PC-9 (cell line): ENCODE results near the gene SMPD4. TPM values are rescaled to one million over a fixed set of nuclear protein-coding genes. Genes with fewer than 3 reads are reported as not detected.
"Not testable (repeated sequence)": the region's sequence is repeated elsewhere in the genome, so short reads cannot be mapped to it uniquely, and the experiment has no call there.

Experiments used
- BruUV-seq: library from RNA; stranded (reverse); fragments of 400-500 nt; replicated peaks from 2 replicates; lab custom pipeline; 2021; lab: Mats Ljungman, UMichigan
- CTCF ChIA-PET: fragments of 300-600 bp; sonication (Branson Sonifier 250); formaldehyde crosslinking; loops from one replicate; lab custom pipeline; 2022; ENCODE audit warnings: antibody characterized with exemption; lab: Charles Lee
- POLR2A ChIA-PET: fragments of 300-600 bp; sonication (Branson Sonifier 250); formaldehyde crosslinking; loops from one replicate; lab custom pipeline; 2022; ENCODE audit warnings: antibody characterized with exemption; ENCODE audit not compliant: unreplicated experiment; lab: Charles Lee
- DNase-seq, 2 experiments: peaks; one replicate each; pipeline versions ENCODE4 v3.0.0 to v3.0.0-alpha.2; 2015 to 2022; ENCODE audit warnings: mixed read lengths in 1 of 2
- H2AFZ ChIP-seq: fragments of 200-600 bp; sonication (generic); 2 replicates; pipeline ENCODE4 v1.8.1; 2017; ENCODE audit warnings: antibody characterized with exemption
- H3F3A ChIP-seq: fragments of 200-600 bp; sonication (generic); 2 replicates; pipeline ENCODE4 v1.8.1; 2017; ENCODE audit warnings: antibody characterized with exemption, mild to moderate bottlenecking, low read depth; ENCODE audit not compliant: insufficient read depth
- H3K27ac ChIP-seq: fragments of 200-600 bp; sonication (generic); 2 replicates; pipeline ENCODE4 v1.6.1; 2016; ENCODE audit warnings: mixed run types
- H3K27me3 ChIP-seq: fragments of 200-600 bp; sonication (generic); 2 replicates; pipeline ENCODE4 v1.6.1; 2016; ENCODE audit warnings: low read depth, mixed run types; ENCODE audit not compliant: insufficient read depth
- H3K36me3 ChIP-seq: fragments of 200-600 bp; sonication (generic); 2 replicates; pipeline ENCODE4 v1.6.1; 2016; ENCODE audit warnings: low read depth, mixed run types
- H3K4me1 ChIP-seq: fragments of 200-600 bp; sonication (generic); replicated peaks from 2 replicates; pipeline ENCODE4 v1.6.1; 2016; ENCODE audit warnings: mixed run types; ENCODE audit not compliant: insufficient read depth
- H3K4me2 ChIP-seq: fragments of 200-600 bp; sonication (generic); 2 replicates; pipeline ENCODE4 v1.6.1; 2017; ENCODE audit warnings: mixed run types
- H3K4me3 ChIP-seq: fragments of 200-600 bp; sonication (generic); 2 replicates; pipeline ENCODE4 v1.6.1; 2016; ENCODE audit warnings: mixed run types
- H3K79me2 ChIP-seq: fragments of 200-600 bp; sonication (generic); 2 replicates; pipeline ENCODE4 v1.6.1; 2017; ENCODE audit warnings: low read depth, mixed run types
- H3K9me2 ChIP-seq: fragments of 200-600 bp; sonication (generic); 2 replicates; pipeline ENCODE4 v1.8.1; 2017; ENCODE audit warnings: mild to moderate bottlenecking; ENCODE audit not compliant: insufficient read depth
- H3K9me3 ChIP-seq: fragments of 200-600 bp; sonication (generic); 2 replicates; pipeline ENCODE4 v1.8.1; 2016; ENCODE audit warnings: low read depth; ENCODE audit not compliant: insufficient read depth
- H4K20me1 ChIP-seq: fragments of 200-600 bp; sonication (generic); 2 replicates; pipeline ENCODE4 v1.8.1; 2017; ENCODE audit not compliant: insufficient read depth
- EZH2 ChIP-seq: fragments of 200-600 bp; sonication (generic); IDR thresholded peaks from 2 replicates; pipeline ENCODE4 v1.8.0; 2017; ENCODE audit warnings: antibody characterized with exemption, low read depth
- intact Hi-C: fragments of 100-400 bp; cut with micrococcal nuclease; formaldehyde crosslinking; loops from one replicate; pipeline ENCODE4 v1.10.0; 2022; ENCODE audit not compliant: unreplicated experiment
- total RNA-seq: library from RNA; stranded (reverse); gene quantifications from 2 replicates; pipeline ENCODE4 v1.2.3, GENCODE V29; 2021
- TF ChIP-seq, protein P1 (sequence below): fragments of 200-600 bp; sonication (generic); conservative IDR thresholded peaks from 2 replicates; pipeline ENCODE4 v1.6.1; 2017; ENCODE audit warnings: mixed run types, antibody characterized with exemption, mild to moderate bottlenecking, moderate library complexity

Gene SMPD4
- total RNA-seq, 1 experiment from 2014 or later, result 77.9 TPM

DNA sequence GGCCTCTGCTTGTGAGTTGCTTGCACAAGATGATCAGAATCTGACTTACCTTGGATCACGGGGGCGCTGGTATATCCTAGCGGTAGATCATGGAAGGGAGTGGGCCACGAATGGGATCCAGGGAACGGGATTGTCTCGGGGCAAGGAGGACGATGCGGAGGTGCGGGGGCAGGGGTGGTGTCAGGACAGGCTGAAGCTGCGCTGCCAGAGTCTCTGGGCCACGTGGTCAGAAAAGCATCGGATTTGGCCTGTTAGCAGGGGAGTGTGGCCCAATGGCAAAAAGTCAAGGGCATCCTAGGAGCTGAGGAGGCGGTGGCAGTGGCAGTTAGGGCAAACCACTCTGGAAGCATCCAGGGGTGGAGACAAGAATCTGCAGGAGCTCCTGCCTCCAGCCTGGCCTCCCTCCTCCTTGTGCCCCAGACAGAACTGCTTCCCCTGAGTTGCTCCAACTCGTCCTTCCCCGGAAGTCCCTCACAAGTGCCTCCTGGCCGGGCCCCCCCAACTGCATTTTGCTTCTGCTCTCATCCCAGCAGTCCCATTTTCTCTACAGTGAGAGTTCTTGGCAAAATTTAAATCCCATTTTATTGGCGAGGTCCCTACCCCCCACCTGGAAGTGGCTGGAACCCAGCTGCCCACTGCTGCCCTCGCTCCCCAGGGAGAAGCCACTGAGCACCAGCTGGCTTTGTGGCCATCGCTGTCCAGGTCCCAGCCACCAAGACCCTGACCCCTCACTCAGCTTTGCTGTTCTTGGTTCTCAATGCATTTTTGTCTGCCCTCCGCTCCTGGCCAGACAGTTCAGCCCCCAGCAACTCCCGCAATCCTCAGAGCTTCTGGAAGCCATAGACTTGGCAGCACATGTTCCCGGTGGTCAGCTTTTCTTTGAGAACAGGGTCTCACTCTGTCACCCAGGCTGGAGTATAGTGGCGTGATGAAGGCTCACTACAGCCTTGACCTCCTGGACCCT lies 30.9 kb downstream of the SMPD4 start:
- Histone ChIP-seq H3K4me1 (no peaks in the 10 kb centered on the region), H3K27ac (no peak overlapping the region), H3F3A (no peaks in the 10 kb centered on the region), H3K36me3 (no peaks in the 10 kb centered on the region), H3K4me2 (no peak overlapping the region), H3K9me3 (no peaks in the 10 kb centered on the region), H3K27me3 (no peaks in the 10 kb centered on the region), H2AFZ (no peak overlapping the region), H3K79me2 (no peaks in the 10 kb centered on the region), H3K9me2 (no peaks in the 10 kb centered on the region), H3K4me3 (no peak overlapping the region), H4K20me1 (no peaks in the 10 kb centered on the region)
- POLR2A ChIA-PET, result no interaction called here
- TF ChIP-seq, protein P1, sequence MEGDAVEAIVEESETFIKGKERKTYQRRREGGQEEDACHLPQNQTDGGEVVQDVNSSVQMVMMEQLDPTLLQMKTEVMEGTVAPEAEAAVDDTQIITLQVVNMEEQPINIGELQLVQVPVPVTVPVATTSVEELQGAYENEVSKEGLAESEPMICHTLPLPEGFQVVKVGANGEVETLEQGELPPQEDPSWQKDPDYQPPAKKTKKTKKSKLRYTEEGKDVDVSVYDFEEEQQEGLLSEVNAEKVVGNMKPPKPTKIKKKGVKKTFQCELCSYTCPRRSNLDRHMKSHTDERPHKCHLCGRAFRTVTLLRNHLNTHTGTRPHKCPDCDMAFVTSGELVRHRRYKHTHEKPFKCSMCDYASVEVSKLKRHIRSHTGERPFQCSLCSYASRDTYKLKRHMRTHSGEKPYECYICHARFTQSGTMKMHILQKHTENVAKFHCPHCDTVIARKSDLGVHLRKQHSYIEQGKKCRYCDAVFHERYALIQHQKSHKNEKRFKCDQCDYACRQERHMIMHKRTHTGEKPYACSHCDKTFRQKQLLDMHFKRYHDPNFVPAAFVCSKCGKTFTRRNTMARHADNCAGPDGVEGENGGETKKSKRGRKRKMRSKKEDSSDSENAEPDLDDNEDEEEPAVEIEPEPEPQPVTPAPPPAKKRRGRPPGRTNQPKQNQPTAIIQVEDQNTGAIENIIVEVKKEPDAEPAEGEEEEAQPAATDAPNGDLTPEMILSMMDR, result no peak
- TF ChIP-seq EZH2, result no peak
- intact Hi-C loops, result no loop called here
- DNase-seq, result no peak
- no TSS peak for BruUV-seq
- CTCF ChIA-PET, result no interaction called here

DNA sequence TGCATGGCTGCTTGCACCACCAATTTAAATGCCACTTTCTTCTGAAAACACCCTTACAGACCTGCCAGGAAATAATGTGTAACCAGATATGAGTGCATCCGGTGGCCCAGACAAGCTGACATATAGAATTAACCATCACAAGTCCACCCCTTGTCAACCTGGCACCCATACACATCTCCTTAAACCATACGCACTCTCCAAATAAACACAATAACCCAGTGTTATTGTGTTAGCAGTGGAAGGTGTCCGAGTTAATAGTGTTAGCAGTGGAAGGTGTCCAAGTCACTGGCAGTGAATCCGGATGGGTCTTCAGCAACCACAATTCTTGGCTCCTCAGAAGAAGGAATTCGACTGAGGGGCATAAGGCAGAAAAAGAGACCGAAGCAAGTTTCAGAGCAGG lies 32.9 kb downstream of the SMPD4 start:
- H3F3A ChIP-seq, H3K79me2 ChIP-seq, CTCF ChIA-PET, POLR2A ChIA-PET, H3K4me1 ChIP-seq, H3K4me2 ChIP-seq, DNase-seq, H3K4me3 ChIP-seq, H3K9me2 ChIP-seq, H2AFZ ChIP-seq, H3K9me3 ChIP-seq, H3K27ac ChIP-seq, H3K27me3 ChIP-seq, intact Hi-C loops, H3K36me3 ChIP-seq, BruUV-seq, H4K20me1 ChIP-seq: not testable (repeated sequence)

DNA sequence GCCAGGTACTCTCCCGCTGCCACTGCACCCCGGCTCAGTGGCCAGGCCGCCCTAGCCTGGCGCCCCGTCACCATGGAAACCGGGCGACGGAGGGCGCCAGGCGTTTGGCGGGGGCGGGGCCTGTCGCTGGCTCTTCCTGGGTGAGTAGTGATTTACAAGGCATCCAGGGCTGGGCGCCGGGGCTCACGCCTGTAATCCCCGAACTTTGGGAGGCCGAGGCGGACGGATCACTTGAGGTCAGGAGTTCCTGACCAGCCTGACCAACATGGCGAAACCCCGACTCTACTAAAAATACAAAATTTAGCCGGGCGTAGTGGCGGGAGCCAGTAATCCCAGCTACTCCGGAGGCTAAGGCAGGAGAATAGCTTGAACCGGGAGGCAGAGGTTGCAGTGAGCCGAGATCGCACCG lies 36.4 kb downstream of the SMPD4 start, which contains the start of gene CCDC74B:
TSS of gene CCDC74B (minus strand) at position 107 of the 409 bp plus-strand sequence. CDS start 116 bp downstream, outside the sequence.
- H4K20me1 ChIP-seq, H3K9me2 ChIP-seq, H3K4me1 ChIP-seq, H3K79me2 ChIP-seq, CTCF ChIA-PET, H3K36me3 ChIP-seq, BruUV-seq, intact Hi-C loops, H3K9me3 ChIP-seq, POLR2A ChIA-PET, H3K27me3 ChIP-seq, H3F3A ChIP-seq, H3K27ac ChIP-seq: not testable (repeated sequence)
- DNase-seq, result peak in 1 of 2 experiments; percentile 64
- Histone ChIP-seq H3K4me2 (peak within 1 kb of the TSS; percentile 84), H3K4me3 (peak within 1 kb of the TSS; percentile 53; the same call in 1 of the 2 replicates), H2AFZ (peak within 1 kb of the TSS; percentile 78)

DNA sequence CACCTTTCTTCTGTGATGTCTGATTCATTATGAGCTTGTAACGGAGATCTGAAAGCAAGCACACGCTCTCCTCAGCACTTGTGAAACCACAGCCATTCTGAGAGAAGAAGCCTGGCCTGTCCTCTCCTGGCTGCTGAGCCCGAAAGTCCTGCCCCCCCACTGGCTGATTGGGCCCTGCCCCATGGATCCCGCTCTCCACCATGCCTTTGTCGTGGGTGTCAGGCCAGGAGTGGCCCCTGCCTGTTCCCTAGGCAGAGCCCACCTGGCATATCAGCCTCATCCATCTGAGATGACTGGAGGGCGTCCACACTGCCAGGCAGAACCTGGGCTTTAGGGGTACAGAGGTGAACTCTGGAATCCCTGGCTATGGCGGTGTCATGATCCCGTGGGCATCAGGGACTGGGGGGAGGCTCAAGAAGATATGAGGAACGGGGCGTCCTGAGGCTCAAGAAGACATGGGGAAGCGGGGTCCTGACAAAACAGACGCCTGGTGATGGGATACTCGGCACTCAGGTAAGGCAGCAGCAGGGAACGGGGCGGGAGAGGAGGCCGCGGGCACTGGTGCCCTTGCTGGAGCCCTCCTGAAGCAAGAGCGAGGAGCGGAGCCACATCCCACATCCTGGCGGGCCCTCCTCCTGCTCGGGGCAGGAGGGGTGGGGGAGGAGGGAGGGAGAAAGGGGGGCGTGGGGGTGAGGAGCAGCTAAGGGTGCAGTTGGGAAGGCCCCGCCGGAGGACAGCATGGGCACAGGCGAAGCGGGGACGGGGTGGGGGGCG lies 37.9 kb downstream of the SMPD4 start:
- DNase-seq, H3F3A ChIP-seq, H3K4me1 ChIP-seq, H3K4me2 ChIP-seq, H3K79me2 ChIP-seq, POLR2A ChIA-PET, CTCF ChIA-PET, H3K9me2 ChIP-seq, H3K4me3 ChIP-seq, H3K27me3 ChIP-seq, BruUV-seq, H4K20me1 ChIP-seq, H2AFZ ChIP-seq, intact Hi-C loops, H3K36me3 ChIP-seq, H3K9me3 ChIP-seq, H3K27ac ChIP-seq: not testable (repeated sequence)

DNA sequence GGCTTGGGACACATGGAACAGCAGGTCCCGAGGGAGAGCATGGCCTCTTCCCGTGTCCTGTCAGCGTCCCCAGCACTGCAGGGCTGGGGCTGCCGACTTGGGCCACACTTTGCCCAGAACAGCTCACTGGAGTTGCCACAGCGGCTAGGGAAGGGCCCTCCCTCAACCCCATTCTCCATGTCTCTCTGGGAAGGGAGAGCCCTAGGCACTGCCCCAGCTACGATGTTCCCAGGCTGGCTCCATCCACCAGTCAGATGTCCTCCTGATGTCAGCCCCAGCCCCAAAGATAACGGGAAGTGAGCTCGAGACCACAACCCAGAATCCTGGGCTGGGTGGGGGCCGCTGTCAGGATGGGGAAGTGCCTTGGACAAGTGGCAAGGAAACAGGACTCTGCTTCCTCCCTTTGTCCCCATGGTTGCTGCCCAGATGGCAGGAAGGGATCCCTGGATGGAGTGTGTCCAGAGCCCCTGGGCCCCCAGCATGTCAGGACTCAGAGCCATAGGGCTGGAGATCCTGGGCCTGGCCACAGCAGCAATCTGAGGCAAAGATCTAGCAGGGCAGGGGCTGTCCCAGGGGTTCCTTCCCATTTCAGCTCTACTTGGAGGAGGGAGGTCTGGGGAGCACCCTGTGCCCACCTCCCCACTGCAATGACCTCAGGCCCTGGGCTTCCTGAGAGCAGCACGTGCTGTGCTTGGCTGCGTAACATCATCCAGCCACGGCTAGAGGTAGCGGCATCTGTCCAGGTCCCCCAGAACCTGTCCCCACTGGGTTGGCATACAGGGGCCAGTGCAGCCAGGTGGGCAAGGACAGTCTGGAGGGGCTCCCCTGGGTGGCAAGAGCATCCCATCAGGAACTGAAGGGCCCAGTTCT lies 38.8 kb downstream of the SMPD4 start:
- BruUV-seq, H3K4me3 ChIP-seq: not testable (repeated sequence)

More for the DNA sequence above, 38.8 kb downstream of the SMPD4 start:
- DNase-seq, CTCF ChIA-PET, intact Hi-C loops, H3K4me1 ChIP-seq, H2AFZ ChIP-seq, H3K9me2 ChIP-seq, H3K4me2 ChIP-seq, H3F3A ChIP-seq, H3K9me3 ChIP-seq, H3K27ac ChIP-seq, H4K20me1 ChIP-seq, POLR2A ChIA-PET, H3K36me3 ChIP-seq, H3K79me2 ChIP-seq, H3K27me3 ChIP-seq: not testable (repeated sequence)
